Fibroblast of skin of left biceps (primary cell): Measurements from ENCODE around the gene CRTAP.
"Not testable (repeated sequence)": the region's sequence is repeated elsewhere in the genome, so short reads cannot be mapped to it uniquely, and the experiment has no call there.

Source experiments
- DNase-seq, 2 experiments: peaks; one replicate each; pipeline ENCODE4 v3.0.0-alpha.2; 2013; ENCODE audit warnings: low read depth in 2 of 2

Gene CRTAP

GRCh38 chr3:33113772-33114621 lies at the start of gene CRTAP:
Gene CRTAP, plus strand, starts transcription at chr3:33114014. Its CDS starts 64 bp downstream, at chr3:33114078.
- DNase-seq: peak; percentile 82 to 84

- no peak for DNase-seq
Measured at GRCh38 chr3:33064929-33065328, 48.9 kb upstream of the CRTAP start.

GRCh38 chr3:33067484-33067883 lies 46.3 kb upstream of the CRTAP start:
- no peak for DNase-seq

GRCh38 chr3:33069862-33070261 lies 44.0 kb upstream of the CRTAP start:
- peak in 1 of 2 experiments; percentile 17 for DNase-seq

GRCh38 chr3:33071181-33071580 lies 42.6 kb upstream of the CRTAP start:
- no peak for DNase-seq

GRCh38 chr3:33071946-33072345 lies 41.9 kb upstream of the CRTAP start:
- no peak for DNase-seq

GRCh38 chr3:33074217-33075067 lies 39.4 kb upstream of the CRTAP start:
- no peak for DNase-seq

- no peak for DNase-seq
Measured at GRCh38 chr3:33075995-33076394, 37.8 kb upstream of the CRTAP start.

GRCh38 chr3:33076952-33077351 lies 36.9 kb upstream of the CRTAP start:
- no peak for DNase-seq

- no peak for DNase-seq
Measured at GRCh38 chr3:33077976-33078375, 35.8 kb upstream of the CRTAP start.

GRCh38 chr3:33079813-33080212 lies 34.0 kb upstream of the CRTAP start:
- not testable (repeated sequence) for DNase-seq

GRCh38 chr3:33081812-33082211 lies 32.0 kb upstream of the CRTAP start:
- DNase-seq: no peak

- DNase-seq: no peak
Measured at GRCh38 chr3:33083958-33084357, 29.9 kb upstream of the CRTAP start.

GRCh38 chr3:33088691-33089090 lies 25.1 kb upstream of the CRTAP start:
- DNase-seq: no peak

GRCh38 chr3:33089515-33089914 lies 24.3 kb upstream of the CRTAP start:
- no peak for DNase-seq

GRCh38 chr3:33091746-33092145 lies 22.1 kb upstream of the CRTAP start:
- no peak for DNase-seq

GRCh38 chr3:33092496-33093254 lies 21.1 kb upstream of the CRTAP start:
- no peak for DNase-seq

GRCh38 chr3:33093847-33094246 lies 20.0 kb upstream of the CRTAP start:
- DNase-seq: no peak

GRCh38 chr3:33095436-33095835 lies 18.4 kb upstream of the CRTAP start:
- DNase-seq: no peak

GRCh38 chr3:33096093-33096868 lies 17.5 kb upstream of the CRTAP start:
- DNase-seq: no peak

- DNase-seq: no peak
Measured at GRCh38 chr3:33099109-33099645, 14.6 kb upstream of the CRTAP start.
